Suppressor macrophage treated with lipopolysaccharide for 1 hour (primary cell): Measurements from ENCODE around the gene CNPY1.
A peak's percentile ranks its signal among the peaks of the same experiment; 100 is the strongest.

ENCODE experiments used
- DNase-seq, 3 donors: peaks; one replicate each; pipeline ENCODE4 v3.0.0-alpha.2; 2020 to 2022

Gene CNPY1

GRCh38 chr7:155509725-155510551, 36.4 kb downstream of the CNPY1 start:
- peak; percentile 22 to 26 (median 23) for DNase-seq

DNA sequence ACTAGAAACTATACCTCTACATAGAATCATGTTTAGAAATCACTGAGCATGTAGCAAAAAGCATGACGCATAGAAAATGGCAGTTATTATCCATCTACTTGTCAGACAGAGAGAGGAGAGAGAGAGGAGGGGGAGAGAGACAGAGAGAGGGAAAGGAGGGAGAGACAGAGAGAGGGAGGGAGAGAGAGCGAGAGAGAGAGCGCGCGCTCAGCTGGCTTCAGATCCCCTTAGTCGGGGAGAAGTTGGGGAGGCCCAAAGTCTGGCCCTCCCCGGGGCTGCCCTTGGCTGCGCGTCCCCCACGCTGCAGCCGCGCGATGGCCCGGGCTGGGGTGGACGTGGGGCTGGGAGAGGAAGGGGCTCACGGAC, 37.0 kb downstream of the CNPY1 start:
- DNase-seq, result no peak

DNA sequence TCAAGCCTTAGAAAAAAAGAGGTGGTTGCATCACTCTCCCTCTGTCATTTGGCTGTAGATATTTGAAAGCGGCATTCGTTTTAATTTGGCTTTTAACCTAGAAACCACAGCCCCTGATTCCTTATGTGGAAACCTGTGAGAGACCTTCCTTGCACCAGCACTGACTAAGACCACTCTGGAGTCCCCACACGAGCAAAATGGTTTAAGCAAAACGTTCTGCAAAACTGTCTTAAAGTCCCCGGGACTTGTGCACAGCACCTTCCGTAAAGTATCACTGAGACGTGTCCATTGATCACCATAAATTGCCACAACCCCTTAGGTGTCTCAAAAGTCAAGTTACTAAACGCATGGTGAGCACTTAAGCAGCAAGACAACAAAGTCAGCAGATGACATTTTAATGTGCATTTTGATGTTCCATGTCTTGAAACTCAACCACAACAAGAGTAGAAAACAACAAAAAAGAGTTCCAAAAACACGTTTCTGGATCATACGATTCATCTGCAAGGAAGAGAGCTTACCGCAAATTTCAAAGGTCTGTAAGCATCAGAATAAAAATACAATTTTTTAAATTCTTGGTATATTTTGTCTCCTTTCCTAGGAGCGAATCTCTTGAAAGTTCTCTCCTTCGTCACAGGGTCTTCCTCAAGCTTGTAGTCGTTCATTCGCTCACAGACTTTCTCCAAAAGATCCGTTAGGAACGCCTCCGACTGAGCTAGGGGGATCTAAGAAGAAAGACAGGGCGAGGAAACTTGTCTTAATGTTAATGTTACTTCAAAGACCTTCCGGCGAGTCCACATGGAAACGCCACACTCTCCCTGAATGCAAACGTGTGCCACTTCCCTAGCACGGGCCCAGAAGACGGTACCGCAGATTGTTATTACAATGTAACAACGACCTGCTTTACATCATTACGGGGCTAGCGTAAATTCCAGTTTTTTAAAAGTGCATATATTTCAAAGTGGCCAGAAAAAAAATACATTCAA, 37.7 kb downstream of the CNPY1 start:
- no peak for DNase-seq

DNA sequence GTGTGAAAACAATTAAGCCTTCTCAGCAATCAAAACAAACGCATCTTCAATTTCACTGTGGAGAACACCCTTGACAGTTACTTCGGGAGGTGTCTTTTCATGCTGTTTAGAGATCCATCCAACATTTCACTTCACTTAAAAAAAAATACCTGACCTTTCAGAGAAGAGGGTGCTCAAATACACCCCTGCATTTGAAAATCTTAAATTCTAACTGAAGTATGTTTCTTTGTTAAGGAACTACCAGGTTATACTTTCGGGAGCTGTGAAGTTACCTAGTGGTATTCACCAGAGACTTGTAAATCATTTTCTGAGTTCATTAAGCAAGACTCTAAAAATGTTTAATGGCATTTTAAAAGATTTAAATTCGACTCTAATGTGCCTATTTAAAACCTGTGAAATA, 38.8 kb downstream of the CNPY1 start:
- no peak for DNase-seq

DNA sequence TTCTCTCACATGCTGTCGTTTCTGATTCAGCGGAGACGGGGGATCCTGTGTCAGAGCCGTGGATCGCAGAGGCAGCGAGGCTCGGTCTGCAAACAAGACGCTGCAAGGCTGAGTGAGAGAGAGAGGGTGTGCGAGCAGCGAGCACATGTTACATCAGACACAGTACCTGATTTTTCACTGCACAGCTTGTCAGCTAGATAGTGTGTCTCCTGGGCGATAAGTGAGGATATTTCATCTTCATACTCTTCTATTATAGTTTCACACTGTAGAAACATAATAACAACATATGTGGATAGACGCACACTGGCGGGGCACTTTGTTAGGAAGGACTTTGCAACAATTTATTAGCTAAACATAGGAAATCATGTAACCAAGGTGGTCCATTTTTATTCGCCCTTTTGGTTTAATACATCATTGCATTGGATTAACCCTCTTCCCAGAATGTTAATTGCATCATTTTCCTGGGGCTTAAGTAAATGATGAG, 39.5 kb downstream of the CNPY1 start:
- peak in 1 of 3 donors; percentile 10 for DNase-seq

DNA sequence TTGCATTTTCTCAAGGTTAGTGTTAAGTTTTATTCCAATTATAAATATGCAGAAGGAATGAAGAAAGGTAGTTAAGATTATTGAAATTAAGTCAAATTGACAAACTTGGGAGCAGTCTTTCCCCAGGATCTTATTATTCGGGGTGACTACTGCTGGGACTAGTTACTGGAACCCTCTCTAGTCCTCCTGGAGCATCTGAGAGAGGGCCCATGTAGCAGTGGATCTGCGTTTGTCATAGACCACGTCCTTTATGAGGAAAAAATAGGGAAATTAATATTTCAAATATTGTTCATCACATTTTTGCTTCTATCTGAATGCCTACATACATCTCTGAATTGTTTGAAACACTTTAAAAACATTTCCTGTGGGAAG, 41.0 kb downstream of the CNPY1 start:
- DNase-seq, result no peak

DNA sequence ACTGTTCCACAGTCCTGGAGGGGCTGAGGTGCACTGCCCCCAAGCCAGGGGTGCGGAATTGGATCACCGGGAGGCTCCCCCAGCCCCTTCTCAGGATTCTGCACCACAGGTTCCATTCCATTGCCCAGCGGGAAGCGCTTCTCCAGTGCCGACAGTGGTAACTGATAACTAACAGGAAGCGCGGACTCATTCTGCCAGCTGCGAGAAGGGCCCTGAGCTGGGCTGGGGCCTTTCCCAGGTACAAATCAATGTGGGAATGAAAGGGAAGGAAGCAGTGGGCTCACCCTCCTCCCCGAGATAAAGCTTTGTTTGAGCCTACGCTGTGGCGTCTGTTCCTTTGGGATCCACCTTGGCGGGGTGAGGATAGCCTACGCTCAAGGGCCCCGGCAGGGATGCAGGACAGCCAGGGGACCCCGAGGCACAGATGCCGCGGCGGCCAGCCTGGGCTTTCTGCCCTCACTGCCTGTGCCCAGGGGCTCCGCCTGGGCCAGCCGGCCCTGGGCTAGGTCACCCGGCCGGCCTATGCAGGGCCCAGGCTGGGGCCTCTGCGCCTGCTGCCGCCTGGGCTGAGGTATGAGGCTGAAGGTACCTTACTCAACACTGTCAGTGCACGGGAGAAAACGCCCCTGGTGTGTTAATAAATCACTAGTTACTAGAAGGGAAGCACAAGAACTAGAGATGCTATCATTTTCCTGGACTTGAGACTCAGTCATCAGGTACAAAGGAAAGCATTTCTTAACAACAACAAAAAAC, 49.0 kb downstream of the CNPY1 start:
- DNase-seq, result no peak

GRCh38 chr7:155496267-155497005, 49.9 kb downstream of the CNPY1 start:
- DNase-seq, result no peak

- DNase-seq, result no peak
Measured at GRCh38 chr7:155495440-155496248, 50.7 kb downstream of the CNPY1 start.

DNA sequence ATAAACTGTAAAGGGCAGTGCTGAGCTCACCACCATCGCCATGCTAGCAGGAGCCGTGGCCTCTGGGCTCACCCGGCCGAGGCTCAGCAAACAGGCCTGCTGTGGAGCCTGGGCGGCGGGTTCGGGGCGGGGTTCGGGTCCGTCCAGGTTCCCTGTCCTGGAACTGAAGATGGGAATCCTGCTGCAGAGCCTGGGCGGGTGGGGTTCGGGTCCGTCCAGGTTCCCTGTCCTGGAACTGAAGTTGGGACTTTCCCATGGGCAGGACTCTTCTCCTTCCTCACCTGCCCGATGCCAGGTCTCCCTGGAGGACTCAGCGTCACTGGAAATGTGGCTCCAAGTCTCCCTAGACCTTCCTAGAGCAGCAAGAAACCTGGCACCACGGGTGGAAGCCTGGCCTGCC, 51.8 kb downstream of the CNPY1 start:
- no peak for DNase-seq

GRCh38 chr7:155493744-155494538, 52.4 kb downstream of the CNPY1 start:
- no peak for DNase-seq

GRCh38 chr7:155491812-155492211, 54.5 kb downstream of the CNPY1 start:
- DNase-seq, result no peak

DNA sequence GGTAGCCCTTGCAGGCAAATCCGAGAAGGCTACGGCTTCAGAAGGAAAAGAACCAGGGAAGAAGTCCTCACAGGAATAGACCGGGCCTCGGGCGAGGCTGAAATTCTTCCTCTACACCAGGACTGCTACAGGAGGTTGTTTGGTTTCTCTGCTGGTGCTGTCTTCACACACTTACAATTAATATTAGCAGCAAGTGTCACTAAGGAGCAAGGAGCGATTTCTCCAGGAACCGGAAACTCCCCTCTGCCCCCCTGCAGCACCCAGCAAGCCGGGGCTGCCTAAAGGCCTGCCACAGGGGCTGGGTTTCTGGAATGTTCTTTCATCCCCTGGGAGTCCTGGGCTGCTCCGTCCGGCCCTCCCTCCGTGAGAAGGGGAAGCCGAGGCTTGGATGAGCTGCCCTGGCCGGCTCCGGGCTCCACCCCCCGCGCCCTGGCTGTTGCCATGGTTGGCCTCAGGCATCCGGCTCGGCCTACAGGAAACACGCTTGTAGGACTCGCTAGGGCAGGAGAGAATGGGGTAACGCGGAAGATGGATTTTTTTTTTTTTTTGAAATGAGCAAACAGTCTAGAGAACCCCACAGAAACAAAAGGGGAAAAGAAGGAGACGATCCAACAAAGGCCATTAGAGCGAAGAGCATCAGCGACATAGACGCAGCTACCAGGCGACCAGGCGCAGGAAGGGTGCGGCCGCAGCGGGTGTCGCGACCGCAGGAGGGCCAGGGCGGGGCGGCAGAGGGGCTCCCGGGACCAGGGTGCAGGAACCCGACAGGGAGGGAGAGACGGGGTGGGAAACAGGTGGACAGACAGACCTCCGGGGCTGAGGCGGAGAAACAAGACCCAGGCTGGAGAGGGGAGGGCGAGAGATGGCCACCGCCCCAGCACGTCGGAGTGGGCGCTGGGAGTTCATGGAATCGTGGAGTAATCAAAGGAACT, 55.4 kb downstream of the CNPY1 start:
- peak in 2 of 3 donors; percentile 39 to 62 for DNase-seq

GRCh38 chr7:155489862-155490696, 56.3 kb downstream of the CNPY1 start:
- no peak for DNase-seq

GRCh38 chr7:155489158-155489840, 57.1 kb downstream of the CNPY1 start:
- DNase-seq, result no peak

DNA sequence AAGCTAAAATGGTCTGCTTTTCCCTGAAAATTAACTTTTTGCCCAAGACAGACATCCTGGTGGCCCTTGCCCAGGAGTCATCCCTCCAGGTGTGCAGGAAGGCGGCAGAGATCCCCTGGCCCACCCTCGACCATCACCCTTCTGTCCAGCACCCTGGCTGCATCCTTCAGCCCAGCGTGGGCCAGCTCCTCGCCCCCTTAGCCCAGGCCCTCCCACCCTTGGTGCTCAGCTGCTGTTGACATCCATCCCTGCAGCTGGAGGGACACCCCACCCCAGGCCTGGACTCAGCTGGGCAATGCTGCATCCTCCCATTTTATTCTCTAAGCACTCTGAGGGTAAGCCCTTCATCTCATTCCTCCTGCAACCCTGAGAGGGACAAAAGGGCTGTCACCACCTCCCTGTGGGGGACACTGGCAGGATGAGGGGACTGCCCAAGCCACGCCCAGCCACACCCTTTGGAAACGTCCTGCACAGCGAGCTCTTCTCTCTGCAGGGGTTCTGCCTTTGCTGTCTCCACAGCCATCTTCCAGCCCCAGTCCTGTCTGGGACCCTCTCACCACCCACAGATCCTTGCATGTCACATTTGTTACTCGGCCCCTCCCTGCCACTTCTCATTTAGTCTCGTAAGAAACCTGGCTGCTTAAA, 57.8 kb downstream of the CNPY1 start:
- DNase-seq, result no peak
